ENCODE measurements around the gene ITGA1. TPM values are rescaled to one million over a fixed set of nuclear protein-coding genes. Genes with fewer than 3 reads are reported as not detected.

ITGA1 gene
- total RNA-seq, 3 donors from 2014 or later, result 26.2 to 49.2 (median 36.6) TPM

DNA sequence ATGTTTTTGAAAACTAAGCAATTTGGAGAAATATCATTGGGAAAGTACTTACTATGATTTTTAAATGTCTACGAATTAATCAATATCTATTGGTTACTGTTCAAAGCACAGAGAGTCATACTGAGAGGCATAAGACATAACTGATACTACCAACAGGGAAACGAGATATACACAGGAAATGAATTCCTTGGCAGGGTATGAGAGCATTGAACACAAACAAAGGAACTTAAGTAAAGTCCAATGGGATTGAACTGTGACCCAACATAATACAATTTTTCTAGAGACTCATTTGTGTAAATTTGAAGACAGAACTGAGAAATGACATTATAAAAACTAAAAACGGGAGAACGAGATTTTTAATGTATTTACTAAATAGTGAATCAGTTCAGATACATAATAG is 1.3 kb upstream of the ITGA1 start:
- intact Hi-C loops (cut with DNase I; ENCODE audit: low total_unique reads), result loop anchor here (10.0 kb wide), 1 partner anchor 118 kb away; no protein-coding TSS in a partner anchor
- peak overlapping the region in 1 of 2 donors; percentile 98 for H3K27ac ChIP-seq
- peak overlapping the region in 1 of 3 donors; percentile 92 for H3K4me3 ChIP-seq

DNA sequence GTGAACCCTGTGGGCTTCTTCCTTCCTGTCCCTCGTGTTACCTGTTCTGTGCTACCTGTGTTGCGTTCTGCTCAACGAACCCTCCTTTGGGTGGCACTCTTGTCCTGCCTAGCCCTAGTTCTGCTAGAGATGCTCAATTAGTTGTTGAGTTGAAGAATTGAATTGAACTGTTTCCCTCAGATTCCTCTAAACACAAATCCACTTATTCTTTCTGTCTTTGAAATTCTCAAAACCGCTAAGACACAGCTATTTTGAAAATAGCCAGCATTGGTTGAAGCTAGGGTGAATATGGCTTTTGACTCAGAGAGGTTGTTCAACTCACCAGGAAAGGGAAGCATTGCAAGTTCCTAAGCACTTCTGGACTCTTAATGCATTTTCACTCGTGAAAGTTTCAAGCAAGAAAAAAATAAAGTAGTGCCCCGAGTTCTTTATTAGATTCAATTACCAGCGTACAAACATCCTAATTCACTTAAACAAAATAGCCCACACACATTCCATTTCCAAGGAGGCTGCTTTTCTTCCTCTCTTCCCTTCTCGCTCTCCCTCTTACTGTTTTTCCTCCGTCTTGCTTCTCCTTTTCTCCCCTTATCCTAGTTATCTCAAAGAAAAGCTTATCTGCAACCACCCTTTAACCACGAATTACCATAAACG is 642 bp upstream of the ITGA1 start:
- intact Hi-C loops (cut with DNase I; ENCODE audit: low total_unique reads), result loop anchor here (10.0 kb wide), 1 partner anchor 118 kb away; no protein-coding TSS in a partner anchor
- H3K27ac ChIP-seq, result peak overlapping the region; percentile 89 to 98
- H3K27me3 ChIP-seq, result no peaks in the 10 kb centered on the region
- H3K4me3 ChIP-seq, result peak overlapping the region; percentile 67 to 92 (median 67)
- DNase-seq (ENCODE audit: low spot score in 2 of 2), result no peak
- TF ChIP-seq, protein P1, sequence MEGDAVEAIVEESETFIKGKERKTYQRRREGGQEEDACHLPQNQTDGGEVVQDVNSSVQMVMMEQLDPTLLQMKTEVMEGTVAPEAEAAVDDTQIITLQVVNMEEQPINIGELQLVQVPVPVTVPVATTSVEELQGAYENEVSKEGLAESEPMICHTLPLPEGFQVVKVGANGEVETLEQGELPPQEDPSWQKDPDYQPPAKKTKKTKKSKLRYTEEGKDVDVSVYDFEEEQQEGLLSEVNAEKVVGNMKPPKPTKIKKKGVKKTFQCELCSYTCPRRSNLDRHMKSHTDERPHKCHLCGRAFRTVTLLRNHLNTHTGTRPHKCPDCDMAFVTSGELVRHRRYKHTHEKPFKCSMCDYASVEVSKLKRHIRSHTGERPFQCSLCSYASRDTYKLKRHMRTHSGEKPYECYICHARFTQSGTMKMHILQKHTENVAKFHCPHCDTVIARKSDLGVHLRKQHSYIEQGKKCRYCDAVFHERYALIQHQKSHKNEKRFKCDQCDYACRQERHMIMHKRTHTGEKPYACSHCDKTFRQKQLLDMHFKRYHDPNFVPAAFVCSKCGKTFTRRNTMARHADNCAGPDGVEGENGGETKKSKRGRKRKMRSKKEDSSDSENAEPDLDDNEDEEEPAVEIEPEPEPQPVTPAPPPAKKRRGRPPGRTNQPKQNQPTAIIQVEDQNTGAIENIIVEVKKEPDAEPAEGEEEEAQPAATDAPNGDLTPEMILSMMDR (IDR thresholded peaks at IDR 0.05), result peak in 1 of 3 donors; percentile 12
- TF ChIP-seq POLR2A (IDR thresholded peaks at IDR 0.05) (no peak), POLR2AphosphoS5 (IDR thresholded peaks at IDR 0.05) (no peak)
- H3K36me3 ChIP-seq, result no peaks in the 10 kb centered on the region
- H3K4me1 ChIP-seq, result no peaks in the 10 kb centered on the region
- no peaks in the 10 kb centered on the region for H3K9me3 ChIP-seq

More for the DNA sequence above, 1.3 kb upstream of the ITGA1 start:
- Histone ChIP-seq H3K27me3 (no peaks in the 10 kb centered on the region), H3K36me3 (no peaks in the 10 kb centered on the region), H3K4me1 (no peaks in the 10 kb centered on the region), H3K9me3 (no peaks in the 10 kb centered on the region)
- no peak for DNase-seq (ENCODE audit: low spot score in 2 of 2)
- TF ChIP-seq POLR2A (IDR thresholded peaks at IDR 0.05) (no peak), POLR2AphosphoS5 (IDR thresholded peaks at IDR 0.05) (no peak)
- TF ChIP-seq, protein P1 (IDR thresholded peaks at IDR 0.05), result no peak

DNA sequence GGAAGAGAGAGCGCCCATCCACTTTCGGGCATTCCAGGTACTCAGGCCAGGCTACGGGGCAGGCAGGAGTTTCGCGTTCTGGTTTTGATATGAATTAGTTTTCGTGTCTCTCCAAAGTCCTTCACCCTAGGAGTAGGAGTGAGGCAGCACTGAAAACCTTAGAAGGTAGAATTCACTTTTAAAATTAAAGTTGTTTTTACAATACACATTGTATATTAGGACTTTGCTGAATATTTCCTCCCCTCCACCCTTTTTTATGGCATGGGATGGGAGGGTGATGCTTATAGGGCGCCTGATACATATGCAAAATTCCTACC is 747 bp downstream of the ITGA1 start:
- Histone ChIP-seq H3K27ac (peak overlapping the region; percentile 89 to 98), H3K4me3 (peak overlapping the region; percentile 67 to 92 (median 67)), H3K36me3 (no peaks in the 10 kb centered on the region), H3K4me1 (no peaks in the 10 kb centered on the region), H3K27me3 (no peaks in the 10 kb centered on the region), H3K9me3 (no peaks in the 10 kb centered on the region)
- TF ChIP-seq POLR2AphosphoS5 (IDR thresholded peaks at IDR 0.05), result no peak
- TF ChIP-seq, protein P1 (IDR thresholded peaks at IDR 0.05), result no peak
- TF ChIP-seq POLR2A (IDR thresholded peaks at IDR 0.05), result no peak
- intact Hi-C loops (cut with DNase I; ENCODE audit: low total_unique reads), result loop anchor here (10.0 kb wide), 1 partner anchor 116 kb away; no protein-coding TSS in a partner anchor
- DNase-seq (ENCODE audit: low spot score in 2 of 2), result no peak

DNA sequence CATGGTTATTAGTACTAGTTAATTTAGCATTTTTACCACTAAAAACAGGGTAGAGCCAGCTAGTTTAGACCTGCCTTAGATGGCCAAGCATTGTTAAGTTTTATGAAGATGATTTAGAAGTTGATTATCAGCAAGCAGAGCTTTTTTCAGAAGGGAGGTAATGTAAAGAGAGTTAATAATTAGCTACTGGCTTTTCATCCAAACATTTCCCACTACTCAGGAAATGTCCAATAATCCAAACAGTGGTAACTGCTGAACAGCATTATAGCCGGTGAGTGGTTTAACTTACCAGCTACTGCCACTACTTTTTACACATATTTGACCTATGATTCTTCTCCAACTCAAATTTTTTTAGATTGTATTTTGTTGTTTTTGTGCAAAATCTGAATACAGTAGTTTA is 1.7 kb downstream of the ITGA1 start:
- intact Hi-C loops (cut with DNase I; ENCODE audit: low total_unique reads), result loop anchor here (10.0 kb wide), 1 partner anchor 115 kb away; no protein-coding TSS in a partner anchor
- H3K36me3 ChIP-seq, result no peaks in the 10 kb centered on the region
- TF ChIP-seq, protein P1 (IDR thresholded peaks at IDR 0.05), result no peak
- TF ChIP-seq POLR2A (IDR thresholded peaks at IDR 0.05), result no peak
- no peak for TF ChIP-seq POLR2AphosphoS5 (IDR thresholded peaks at IDR 0.05)
- H3K4me3 ChIP-seq, result peak overlapping the region; percentile 67 to 92 (median 67)
- no peaks in the 10 kb centered on the region for H3K27me3 ChIP-seq
- DNase-seq (ENCODE audit: low spot score in 2 of 2), result no peak
- no peaks in the 10 kb centered on the region for H3K4me1 ChIP-seq
- H3K9me3 ChIP-seq, result no peaks in the 10 kb centered on the region
- H3K27ac ChIP-seq, result peak overlapping the region; percentile 89 to 98

DNA sequence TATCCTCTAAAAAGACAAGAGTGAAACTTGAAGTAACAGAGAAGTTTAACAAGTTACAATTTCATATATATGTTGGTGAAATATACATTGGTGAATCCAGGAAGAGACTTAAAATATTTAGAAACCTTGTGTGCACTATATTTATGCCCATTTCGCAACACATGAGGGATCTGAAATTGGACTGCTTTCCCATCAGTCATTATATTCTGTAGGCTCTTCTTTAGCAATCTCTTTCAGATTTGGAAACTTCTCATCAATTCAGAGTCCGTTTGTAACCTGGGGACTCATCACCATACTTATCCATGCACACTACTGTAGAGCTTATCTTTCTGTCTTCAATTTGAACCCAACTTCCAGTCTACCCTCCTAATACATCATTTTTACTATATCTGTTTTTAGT is 2.1 kb downstream of the ITGA1 start:
- intact Hi-C loops (cut with DNase I; ENCODE audit: low total_unique reads), result loop anchor here (10.0 kb wide), 1 partner anchor 115 kb away; no protein-coding TSS in a partner anchor
- TF ChIP-seq, protein P1 (IDR thresholded peaks at IDR 0.05), result no peak
- TF ChIP-seq POLR2AphosphoS5 (IDR thresholded peaks at IDR 0.05), result no peak
- TF ChIP-seq POLR2A (IDR thresholded peaks at IDR 0.05), result no peak

More for the DNA sequence above, 2.1 kb downstream of the ITGA1 start:
- H3K4me3 ChIP-seq, result peak overlapping the region; percentile 67 to 92 (median 67)
- H3K4me1 ChIP-seq, result no peaks in the 10 kb centered on the region
- peak overlapping the region in 1 of 2 donors; percentile 98 for H3K27ac ChIP-seq
- no peak for DNase-seq (ENCODE audit: low spot score in 2 of 2)
- no peaks in the 10 kb centered on the region for H3K27me3 ChIP-seq
- H3K36me3 ChIP-seq, result no peaks in the 10 kb centered on the region
- no peaks in the 10 kb centered on the region for H3K9me3 ChIP-seq

Data from breast epithelium (tissue), 4 donors.